GM12878 (cell line): Measurements from ENCODE around the gene ZNF474.
A peak's percentile ranks its signal among the peaks of the same experiment; 100 is the strongest.

Experiments
- CEBPB ChIP-seq, 2 experiments: fragments of 150-350 bp in 1 of 2; IDR thresholded peaks; 2 replicates each; pipeline ENCODE4 v1.6.1; 2012 to 2014; ENCODE audit warnings: low read depth in 2 of 2, low read length in 2 of 2, borderline replicate concordance in 1 of 2, inconsistent platforms in 1 of 2
- NFIC ChIP-seq: IDR thresholded peaks from 2 replicates; pipeline ENCODE4 v1.6.1; 2012; ENCODE audit warnings: low read depth, mild to moderate bottlenecking, inconsistent platforms, low read length, moderate library complexity
- REST ChIP-seq: IDR thresholded peaks from 2 replicates; pipeline ENCODE4 v1.6.1; 2012; ENCODE audit warnings: mild to moderate bottlenecking, low read depth, low read length
- TAF1 ChIP-seq: IDR thresholded peaks from 2 replicates; pipeline ENCODE4 v1.6.1; 2011; ENCODE audit warnings: mild to moderate bottlenecking, low read depth, low read length, borderline replicate concordance
- TCF3 ChIP-seq: IDR thresholded peaks from 2 replicates; pipeline ENCODE4 v1.6.1; 2012; ENCODE audit warnings: low read depth, mild to moderate bottlenecking, low read length, borderline replicate concordance; ENCODE audit not compliant: insufficient read depth
- TF ChIP-seq, protein P1 (sequence below), 3 experiments: IDR thresholded peaks in 2 of 3; conservative IDR thresholded peaks in 1 of 3; 2 replicates each; pipeline ENCODE4 v1.5.1; 2011; ENCODE audit warnings: low read depth in 3 of 3, low read length in 3 of 3, mild to moderate bottlenecking in 3 of 3, control low read depth in 2 of 3, moderate library complexity in 2 of 3, inconsistent platforms in 1 of 3, mixed read lengths in 1 of 3; ENCODE audit not compliant: control insufficient read depth in 2 of 3, insufficient read depth in 1 of 3; ENCODE audit errors: extremely low read depth in 1 of 3

- TF ChIP-seq CEBPB (IDR thresholded peaks at IDR 0.05; ENCODE audit: borderline replicate concordance in 1 of 2, low read depth in 2 of 2, low read length in 2 of 2) (no peak), TAF1 (no peak), TCF3 (no peak), NFIC (no peak), REST (no peak)
- TF ChIP-seq, protein P1, sequence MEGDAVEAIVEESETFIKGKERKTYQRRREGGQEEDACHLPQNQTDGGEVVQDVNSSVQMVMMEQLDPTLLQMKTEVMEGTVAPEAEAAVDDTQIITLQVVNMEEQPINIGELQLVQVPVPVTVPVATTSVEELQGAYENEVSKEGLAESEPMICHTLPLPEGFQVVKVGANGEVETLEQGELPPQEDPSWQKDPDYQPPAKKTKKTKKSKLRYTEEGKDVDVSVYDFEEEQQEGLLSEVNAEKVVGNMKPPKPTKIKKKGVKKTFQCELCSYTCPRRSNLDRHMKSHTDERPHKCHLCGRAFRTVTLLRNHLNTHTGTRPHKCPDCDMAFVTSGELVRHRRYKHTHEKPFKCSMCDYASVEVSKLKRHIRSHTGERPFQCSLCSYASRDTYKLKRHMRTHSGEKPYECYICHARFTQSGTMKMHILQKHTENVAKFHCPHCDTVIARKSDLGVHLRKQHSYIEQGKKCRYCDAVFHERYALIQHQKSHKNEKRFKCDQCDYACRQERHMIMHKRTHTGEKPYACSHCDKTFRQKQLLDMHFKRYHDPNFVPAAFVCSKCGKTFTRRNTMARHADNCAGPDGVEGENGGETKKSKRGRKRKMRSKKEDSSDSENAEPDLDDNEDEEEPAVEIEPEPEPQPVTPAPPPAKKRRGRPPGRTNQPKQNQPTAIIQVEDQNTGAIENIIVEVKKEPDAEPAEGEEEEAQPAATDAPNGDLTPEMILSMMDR (IDR thresholded peaks at IDR 0.05 in 2 of 3, conservative IDR thresholded peaks at IDR 0.05 in 1 of 3; ENCODE audit: control insufficient read depth in 2 of 3, extremely low read depth in 1 of 3, insufficient read depth in 1 of 3, low read depth in 3 of 3, low read length in 3 of 3), result peak; percentile 56 to 65 (median 58)
Observed at GRCh38 chr5:122192497-122193496, 63.5 kb downstream of the ZNF474 start.
